ENCODE measurements around the gene ACTN1.

DNA sequence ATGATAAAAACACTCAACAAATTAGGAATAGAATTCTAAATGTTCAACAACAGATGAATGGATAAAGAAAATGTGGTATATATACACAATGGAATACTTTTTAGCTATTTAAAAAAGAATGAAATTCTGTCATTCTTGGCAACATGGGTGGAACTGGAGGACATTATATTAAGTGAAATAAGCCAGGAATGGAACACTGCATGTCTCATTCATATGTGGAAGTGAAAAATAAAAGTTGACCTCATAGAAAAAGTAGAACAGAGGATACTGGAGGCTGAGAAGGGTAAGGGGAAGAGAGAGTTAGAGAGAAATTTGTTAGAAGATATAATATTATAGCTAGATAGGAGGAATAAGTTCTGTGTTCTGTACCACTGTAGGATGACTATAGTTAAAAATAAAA is 150.4 kb downstream of the ACTN1 start:
- TF ChIP-seq, protein P1, sequence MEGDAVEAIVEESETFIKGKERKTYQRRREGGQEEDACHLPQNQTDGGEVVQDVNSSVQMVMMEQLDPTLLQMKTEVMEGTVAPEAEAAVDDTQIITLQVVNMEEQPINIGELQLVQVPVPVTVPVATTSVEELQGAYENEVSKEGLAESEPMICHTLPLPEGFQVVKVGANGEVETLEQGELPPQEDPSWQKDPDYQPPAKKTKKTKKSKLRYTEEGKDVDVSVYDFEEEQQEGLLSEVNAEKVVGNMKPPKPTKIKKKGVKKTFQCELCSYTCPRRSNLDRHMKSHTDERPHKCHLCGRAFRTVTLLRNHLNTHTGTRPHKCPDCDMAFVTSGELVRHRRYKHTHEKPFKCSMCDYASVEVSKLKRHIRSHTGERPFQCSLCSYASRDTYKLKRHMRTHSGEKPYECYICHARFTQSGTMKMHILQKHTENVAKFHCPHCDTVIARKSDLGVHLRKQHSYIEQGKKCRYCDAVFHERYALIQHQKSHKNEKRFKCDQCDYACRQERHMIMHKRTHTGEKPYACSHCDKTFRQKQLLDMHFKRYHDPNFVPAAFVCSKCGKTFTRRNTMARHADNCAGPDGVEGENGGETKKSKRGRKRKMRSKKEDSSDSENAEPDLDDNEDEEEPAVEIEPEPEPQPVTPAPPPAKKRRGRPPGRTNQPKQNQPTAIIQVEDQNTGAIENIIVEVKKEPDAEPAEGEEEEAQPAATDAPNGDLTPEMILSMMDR (IDR thresholded peaks at IDR 0.05), result no peak
- no peak for TF ChIP-seq POLR2A (IDR thresholded peaks at IDR 0.05)
